HepG2 (cell line): Measurements from ENCODE around the gene IFI27L2. TPM values are rescaled to one million over a fixed set of nuclear protein-coding genes. Genes with fewer than 3 reads are reported as not detected.

ENCODE experiments used
- ATAC-seq: fragments of 200-7000 bp; cut with Tn5 transposase; 3 replicates; pipeline ENCODE4 v1.9.1; 2020; ENCODE audit warnings: mild to moderate bottlenecking, moderate library complexity
- BruUV-seq: library from RNA; stranded (reverse); fragments of 400-500 nt; replicated peaks from 2 replicates; lab custom pipeline; 2021; lab: Mats Ljungman, UMichigan
- CTCF ChIA-PET: fragments of 300-600 bp; formaldehyde crosslinking; extraction: SDS; loops from one replicate; lab custom pipeline; 2021; ENCODE audit warnings: low total read pairs, inconsistent platforms, low intra/inter-chr PET ratio; lab: Yijun Ruan, JAX
- POLR2A ChIA-PET: fragments of 350-600 bp; sonication (Branson Sonifier 250); formaldehyde crosslinking; loops from one replicate; lab custom pipeline; 2020; ENCODE audit warnings: antibody characterized with exemption, inconsistent platforms; lab: Yijun Ruan, JAX
- DNase-seq: peaks from one replicate; pipeline ENCODE4 v3.0.0-alpha.2; 2015; ENCODE audit warnings: low spot score
- FAIRE-seq: peaks from 3 replicates; lab custom pipeline; 2011; peaks lifted over from hg19 to GRCh38; lab: Jason Lieb, UNC
- H2AFZ ChIP-seq: one replicate; pipeline ENCODE4 v1.6.1; 2011; ENCODE audit warnings: low read length, inconsistent platforms
- H3K27ac ChIP-seq: fragments of 300-600 bp; 3 replicates; pipeline ENCODE4 v1.8.0; 2011; ENCODE audit warnings: mixed run types, mild to moderate bottlenecking, mixed read lengths, low read length, inconsistent platforms; ENCODE audit not compliant: insufficient read depth; ENCODE audit errors: extremely low read length
- H3K27me3 ChIP-seq, 2 experiments: fragments of 200-600 bp in 1 of 2; 2 replicates in 1 of 2; 3 replicates in 1 of 2; pipeline versions ENCODE4 v1.6.0 to v1.8.0; 2011; ENCODE audit warnings: low read length in 2 of 2, mild to moderate bottlenecking in 2 of 2, moderate library complexity in 2 of 2, inconsistent platforms in 1 of 2; ENCODE audit not compliant: insufficient read depth in 2 of 2, control insufficient read depth in 1 of 2
- H3K36me3 ChIP-seq, 2 experiments: fragments of 200-600 bp in 1 of 2; replicated peaks in 1 of 2; 2 replicates in 1 of 2; 3 replicates in 1 of 2; pipeline versions ENCODE4 v1.5.1 to v1.8.0; 2011; ENCODE audit warnings: low read length in 2 of 2, inconsistent platforms in 1 of 2; ENCODE audit not compliant: insufficient read depth in 2 of 2, control insufficient read depth in 1 of 2
- H3K4me1 ChIP-seq: 2 replicates; pipeline ENCODE4 v1.5.1; 2012; ENCODE audit warnings: low read length, inconsistent platforms; ENCODE audit not compliant: insufficient read depth
- H3K4me2 ChIP-seq: 2 replicates; pipeline ENCODE4 v1.6.0; 2011; ENCODE audit warnings: low read depth, low read length, inconsistent platforms
- H3K4me3 ChIP-seq, 3 experiments: fragments of 200-600 bp in 1 of 3; sonication (generic), shearing (Covaris generic) in 1 of 3; replicated peaks in 1 of 3; 2 replicates each; pipeline ENCODE4 v1.5.1; 2011 to 2016; ENCODE audit warnings: low read length in 3 of 3, inconsistent platforms in 2 of 3, low read depth in 2 of 3, mild to moderate bottlenecking in 2 of 3, control low read depth in 1 of 3, mixed read lengths in 1 of 3; ENCODE audit not compliant: insufficient read depth in 1 of 3
- H3K79me2 ChIP-seq: one replicate; pipeline ENCODE4 v1.6.1; 2011; ENCODE audit warnings: low read length, inconsistent platforms; ENCODE audit not compliant: insufficient read depth
- H3K9ac ChIP-seq: 2 replicates; pipeline ENCODE4 v1.6.0; 2011; ENCODE audit warnings: mild to moderate bottlenecking, low read depth, low read length, inconsistent platforms; ENCODE audit not compliant: insufficient read depth
- H3K9me3 ChIP-seq: 2 replicates; pipeline ENCODE4 v1.5.1; 2012; ENCODE audit warnings: mild to moderate bottlenecking, low read length
- H4K20me1 ChIP-seq: 2 replicates; pipeline ENCODE4 v1.6.0; 2011; ENCODE audit warnings: inconsistent platforms, mild to moderate bottlenecking, low read length, moderate library complexity; ENCODE audit not compliant: insufficient read depth
- BRD4 ChIP-seq: sonication (generic); formaldehyde crosslinking; IDR thresholded peaks from 2 replicates; pipeline ENCODE4 v1.4.0; 2020; ENCODE audit warnings: missing genetic modification reagents
- GMEB2 ChIP-seq: IDR thresholded peaks from 2 replicates; pipeline ENCODE4 v1.6.1; 2016; ENCODE audit warnings: missing biosample characterization, missing genetic modification reagents, low read depth
- JUN ChIP-seq: sonication (generic); formaldehyde crosslinking; IDR thresholded peaks from 2 replicates; pipeline ENCODE4 v1.4.0; 2020; ENCODE audit warnings: mild to moderate bottlenecking, missing genetic modification reagents
- LCORL ChIP-seq, 2 experiments: fragments of 450-650 bp in 1 of 2; sonication (generic) in 1 of 2; formaldehyde crosslinking in 1 of 2; IDR thresholded peaks; 2 replicates each; pipeline versions ENCODE4 v1.5.0 to v1.6.1; 2017 to 2020; ENCODE audit warnings: antibody characterized with exemption in 1 of 2, missing genetic modification reagents in 1 of 2
- NBN ChIP-seq: fragments of 450-650 bp; conservative IDR thresholded peaks from 2 replicates; pipeline ENCODE4 v1.6.1; 2017
- SMC3 ChIP-seq: IDR thresholded peaks from 2 replicates; pipeline ENCODE4 v1.6.1; 2011; ENCODE audit warnings: low read length, improper control_type of control experiment
- SOX5 ChIP-seq: IDR thresholded peaks from 2 replicates; pipeline ENCODE4 v1.6.1; 2016; ENCODE audit warnings: borderline replicate concordance
- SPEN ChIP-seq: sonication (generic); formaldehyde crosslinking; IDR thresholded peaks from 2 replicates; pipeline ENCODE4 v1.5.1; 2020; ENCODE audit warnings: low read depth, mild to moderate bottlenecking, missing genetic modification reagents
- ZNF160 ChIP-seq: sonication (generic); formaldehyde crosslinking; IDR thresholded peaks from 2 replicates; pipeline ENCODE4 v1.8.0; 2022; ENCODE audit warnings: mild to moderate bottlenecking, inconsistent platforms, missing genetic modification reagents
- ZNF550 ChIP-seq: sonication (generic); formaldehyde crosslinking; IDR thresholded peaks from 2 replicates; pipeline ENCODE4 v1.4.0; 2020; ENCODE audit warnings: mild to moderate bottlenecking, missing genetic modification reagents, borderline replicate concordance
- ZNF564 ChIP-seq: sonication (generic); formaldehyde crosslinking; IDR thresholded peaks from 2 replicates; pipeline ENCODE4 v1.8.1; 2023; ENCODE audit warnings: mild to moderate bottlenecking, missing genetic modification reagents
- ZNF747 ChIP-seq: sonication (generic); formaldehyde crosslinking; IDR thresholded peaks from 2 replicates; pipeline ENCODE4 v1.8.1; 2023; ENCODE audit warnings: missing genetic modification reagents, mild to moderate bottlenecking, borderline replicate concordance
- WGBS: methylation state at CpG from one replicate; pipeline ENCODE4 v1.1.6; 2017; ENCODE audit warnings: low lambda C conversion rate; 5-methylcytosine and 5-hydroxymethylcytosine counted together
- in situ Hi-C: cut with HindIII; loops from 2 replicates; pipeline ENCODE4 v1.10.0; 2017; ENCODE audit warnings: low pct_unique_long_range_greater_than_20kb; ENCODE audit not compliant: extremely low pct_ligation_motif_present
- intact Hi-C: fragments of 100-400 bp; cut with micrococcal nuclease; formaldehyde crosslinking; loops from one replicate; pipeline ENCODE4 v1.10.0; 2022; ENCODE audit not compliant: unreplicated experiment
- polyA plus RNA-seq, 8 experiments: library from polyadenylated mRNA; depleted of rRNA in 3 of 8; stranded (reverse) in 7 of 8; unstranded in 1 of 8; fragments of >200 nt; fragmentation: Illumina TruSeq in 4 of 8; extraction: Trizol in 4 of 8; gene quantifications; 2 replicates each; pipeline versions ENCODE4 v1.2.1 to v1.2.3, GENCODE V29; 2011 to 2016; ENCODE audit warnings: low read depth in 4 of 8, missing spikeins in 1 of 8, mixed read lengths in 1 of 8; ENCODE audit not compliant: insufficient read depth in 1 of 8
- total RNA-seq, 5 experiments: library from RNA; depleted of rRNA; stranded (reverse); fragments of >200 nt; fragmentation: Illumina TruSeq; extraction: Trizol; gene quantifications; 2 replicates each; pipeline ENCODE4 v1.2.3, GENCODE V29; 2016; ENCODE audit warnings: low read depth in 1 of 5

IFI27L2 gene
- total and polyA plus RNA-seq, 2 of the 13 experiments (the other 11 are each of a cell fraction or from before 2014, with no cell fraction given): 4.3 to 4.8 TPM

- Histone ChIP-seq H3K27ac (no peak overlapping the region), H3K79me2 (no peaks in the 10 kb centered on the region), H3K9me3 (no peaks in the 10 kb centered on the region), H3K9ac (no peak overlapping the region), H4K20me1 (no peaks in the 10 kb centered on the region), H2AFZ (no peak overlapping the region), H3K4me2 (no peak overlapping the region), H3K4me3 (no peak overlapping the region), H3K4me1 (peaks cover 14% of the 10 kb centered on the region), H3K27me3 (no peaks in the 10 kb centered on the region), H3K36me3 (0 out of 5 replicates have a peak, but pooled peaks cover 0 to 6% of the 10 kb centered on the region in 2 experiments)
- TF ChIP-seq GMEB2 (CRISPR knock-in tag) (no peak), ZNF550 (CRISPR knock-in tag) (no peak), JUN (CRISPR knock-in tag) (no peak), ZNF747 (CRISPR knock-in tag) (no peak), NBN (no peak), ZNF564 (CRISPR knock-in tag) (no peak), SPEN (CRISPR knock-in tag) (no peak), BRD4 (CRISPR knock-in tag) (no peak), LCORL (IDR thresholded peaks at IDR 0.05) (no peak), LCORL (CRISPR knock-in tag; IDR thresholded peaks at IDR 0.05) (no peak), ZNF160 (CRISPR knock-in tag) (no peak), SOX5 (CRISPR knock-in tag) (no peak), SMC3 (no peak)
- in situ Hi-C loops (no loop called here), intact Hi-C loops (no loop called here)
- FAIRE-seq: no peak
- ChIA-PET CTCF (no interaction called here), POLR2A (no interaction called here)
- WGBS: no CpG with 5 or more reads among the region's 4 CpGs
- no TSS peak for BruUV-seq
- peak; percentile 22; the same call in 1 of the 3 replicates for ATAC-seq
- DNase-seq: no peak
Observed at GRCh38 chr14:94100847-94101246, 28.6 kb downstream of the IFI27L2 start.
